ENCODE results near the gene MGAT5. TPM values are rescaled to one million over a fixed set of nuclear protein-coding genes. Genes with fewer than 3 reads are reported as not detected.

MGAT5 gene
- total RNA-seq, 1 donor from 2014 or later = 58.8 TPM

DNA sequence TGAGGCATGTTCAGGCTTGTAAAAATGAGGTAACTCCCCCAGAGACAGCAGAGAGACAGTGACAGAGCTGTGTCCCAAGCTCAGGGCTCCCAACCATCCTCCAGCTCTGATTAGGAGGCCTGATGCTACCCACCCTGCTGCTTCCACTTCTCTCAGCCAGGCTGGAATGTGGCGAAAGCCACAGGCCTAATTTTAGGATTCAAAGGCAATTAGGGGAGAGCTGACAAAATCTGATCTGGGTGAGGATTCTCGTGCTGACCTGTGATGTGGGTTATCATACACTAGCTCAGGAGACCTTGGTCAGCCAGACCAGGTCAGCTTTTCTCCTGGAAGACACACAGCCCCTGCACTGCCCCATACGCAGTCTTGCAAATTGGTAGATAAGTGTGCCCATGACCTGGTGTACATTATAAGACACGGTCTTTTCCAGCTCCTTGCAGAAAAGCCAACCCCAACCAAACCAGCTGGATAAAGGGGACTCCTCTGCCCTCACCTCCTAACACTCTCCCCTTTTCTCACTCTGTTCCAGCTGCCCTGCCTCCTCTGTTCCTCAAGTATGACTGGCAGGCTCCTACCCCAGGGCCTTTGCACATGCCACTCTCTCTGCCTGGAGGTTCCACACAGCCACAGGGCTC lies 225.9 kb downstream of the MGAT5 start:
- Mint-ChIP-seq H3K36me3 (ENCODE audit: unreplicated experiment) (peaks cover 9% of the 10 kb centered on the region), H3K4me3 (ENCODE audit: unreplicated experiment) (no peak overlapping the region), H3K4me1 (ENCODE audit: low read depth, unreplicated experiment) (peaks cover 30% of the 10 kb centered on the region), H3K27ac (ENCODE audit: unreplicated experiment) (peak overlapping the region; percentile 62), H3K27me3 (ENCODE audit: unreplicated experiment) (peaks cover 11% of the 10 kb centered on the region), H3K9me3 (ENCODE audit: unreplicated experiment) (peaks cover 12% of the 10 kb centered on the region)
- TF ChIP-seq, protein P1, sequence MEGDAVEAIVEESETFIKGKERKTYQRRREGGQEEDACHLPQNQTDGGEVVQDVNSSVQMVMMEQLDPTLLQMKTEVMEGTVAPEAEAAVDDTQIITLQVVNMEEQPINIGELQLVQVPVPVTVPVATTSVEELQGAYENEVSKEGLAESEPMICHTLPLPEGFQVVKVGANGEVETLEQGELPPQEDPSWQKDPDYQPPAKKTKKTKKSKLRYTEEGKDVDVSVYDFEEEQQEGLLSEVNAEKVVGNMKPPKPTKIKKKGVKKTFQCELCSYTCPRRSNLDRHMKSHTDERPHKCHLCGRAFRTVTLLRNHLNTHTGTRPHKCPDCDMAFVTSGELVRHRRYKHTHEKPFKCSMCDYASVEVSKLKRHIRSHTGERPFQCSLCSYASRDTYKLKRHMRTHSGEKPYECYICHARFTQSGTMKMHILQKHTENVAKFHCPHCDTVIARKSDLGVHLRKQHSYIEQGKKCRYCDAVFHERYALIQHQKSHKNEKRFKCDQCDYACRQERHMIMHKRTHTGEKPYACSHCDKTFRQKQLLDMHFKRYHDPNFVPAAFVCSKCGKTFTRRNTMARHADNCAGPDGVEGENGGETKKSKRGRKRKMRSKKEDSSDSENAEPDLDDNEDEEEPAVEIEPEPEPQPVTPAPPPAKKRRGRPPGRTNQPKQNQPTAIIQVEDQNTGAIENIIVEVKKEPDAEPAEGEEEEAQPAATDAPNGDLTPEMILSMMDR (IDR thresholded peaks at IDR 0.05; ENCODE audit: partially characterized antibody, unreplicated experiment) = no peak
- DNase-seq = no peak

DNA sequence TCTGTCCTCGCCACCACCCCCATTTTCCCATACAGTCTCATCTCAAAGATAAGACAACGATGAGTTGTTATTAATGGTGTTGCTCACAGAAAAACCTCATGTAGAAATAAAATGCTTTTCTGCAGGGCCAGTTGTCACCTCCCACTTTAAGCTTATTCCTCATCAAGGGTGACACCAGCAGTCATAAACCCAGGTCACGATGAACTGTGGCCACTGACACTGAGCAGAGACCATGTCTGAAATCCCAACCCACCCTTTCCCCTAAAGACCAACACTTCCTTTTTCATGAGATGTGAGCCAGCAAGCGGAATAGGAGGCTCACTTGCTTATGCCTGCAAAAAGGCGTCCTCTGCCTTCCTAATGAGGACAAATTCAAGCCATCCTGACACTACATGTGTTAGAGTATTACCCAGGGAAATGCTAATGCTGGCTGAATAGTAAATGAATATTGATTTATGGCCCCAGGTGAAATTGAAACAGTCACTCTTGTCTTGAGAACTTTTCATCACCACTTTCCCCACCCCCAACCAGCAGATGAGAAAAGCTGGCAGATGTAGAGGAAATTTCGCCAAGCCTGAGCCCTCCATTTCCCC lies 228.4 kb downstream of the MGAT5 start:
- Mint-ChIP-seq H3K27ac (ENCODE audit: unreplicated experiment) (peak overlapping the region; percentile 80), H3K9me3 (ENCODE audit: unreplicated experiment) (peaks cover 12% of the 10 kb centered on the region), H3K27me3 (ENCODE audit: unreplicated experiment) (peaks cover 9% of the 10 kb centered on the region), H3K36me3 (ENCODE audit: unreplicated experiment) (peaks cover 9% of the 10 kb centered on the region), H3K4me3 (ENCODE audit: unreplicated experiment) (peak overlapping the region; percentile 54), H3K4me1 (ENCODE audit: low read depth, unreplicated experiment) (peaks cover 30% of the 10 kb centered on the region)
- TF ChIP-seq, protein P1 (IDR thresholded peaks at IDR 0.05; ENCODE audit: partially characterized antibody, unreplicated experiment) = no peak
- DNase-seq = no peak

DNA sequence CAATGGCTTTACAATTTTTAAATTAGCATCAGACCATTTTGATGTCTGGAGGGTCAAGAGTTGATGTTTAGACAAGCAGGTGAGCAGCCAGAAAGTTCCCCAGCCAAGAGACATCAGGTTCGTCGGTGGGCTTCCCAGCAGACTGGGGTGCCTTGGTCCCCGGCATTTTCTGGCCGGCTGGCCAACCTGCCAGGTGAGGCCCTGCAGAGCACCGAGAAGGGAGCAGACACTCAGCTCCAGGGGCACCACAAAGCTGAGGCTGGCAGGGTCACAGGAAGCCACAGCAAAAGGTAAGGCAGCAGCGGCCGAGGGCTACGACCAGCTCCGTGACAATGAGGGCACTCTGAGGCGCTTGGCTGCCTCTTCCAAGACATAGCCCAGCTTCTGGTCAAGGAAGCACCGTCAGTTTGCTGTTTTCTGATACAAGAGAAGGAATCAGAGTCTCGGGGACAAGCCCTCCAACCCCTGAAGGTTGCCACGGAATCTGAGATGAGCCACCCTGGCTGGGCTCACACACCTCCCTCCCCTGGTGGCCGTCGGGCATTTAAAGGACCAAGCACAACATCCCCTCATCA lies 229.0 kb downstream of the MGAT5 start:
- Mint-ChIP-seq H3K9me3 (ENCODE audit: unreplicated experiment) (peaks cover 12% of the 10 kb centered on the region), H3K27me3 (ENCODE audit: unreplicated experiment) (peaks cover 9% of the 10 kb centered on the region), H3K4me1 (ENCODE audit: low read depth, unreplicated experiment) (peaks cover 30% of the 10 kb centered on the region), H3K27ac (ENCODE audit: unreplicated experiment) (peak overlapping the region; percentile 80), H3K36me3 (ENCODE audit: unreplicated experiment) (peaks cover 9% of the 10 kb centered on the region), H3K4me3 (ENCODE audit: unreplicated experiment) (peak overlapping the region; percentile 54)
- DNase-seq = no peak
- TF ChIP-seq, protein P1 (IDR thresholded peaks at IDR 0.05; ENCODE audit: partially characterized antibody, unreplicated experiment) = no peak

DNA sequence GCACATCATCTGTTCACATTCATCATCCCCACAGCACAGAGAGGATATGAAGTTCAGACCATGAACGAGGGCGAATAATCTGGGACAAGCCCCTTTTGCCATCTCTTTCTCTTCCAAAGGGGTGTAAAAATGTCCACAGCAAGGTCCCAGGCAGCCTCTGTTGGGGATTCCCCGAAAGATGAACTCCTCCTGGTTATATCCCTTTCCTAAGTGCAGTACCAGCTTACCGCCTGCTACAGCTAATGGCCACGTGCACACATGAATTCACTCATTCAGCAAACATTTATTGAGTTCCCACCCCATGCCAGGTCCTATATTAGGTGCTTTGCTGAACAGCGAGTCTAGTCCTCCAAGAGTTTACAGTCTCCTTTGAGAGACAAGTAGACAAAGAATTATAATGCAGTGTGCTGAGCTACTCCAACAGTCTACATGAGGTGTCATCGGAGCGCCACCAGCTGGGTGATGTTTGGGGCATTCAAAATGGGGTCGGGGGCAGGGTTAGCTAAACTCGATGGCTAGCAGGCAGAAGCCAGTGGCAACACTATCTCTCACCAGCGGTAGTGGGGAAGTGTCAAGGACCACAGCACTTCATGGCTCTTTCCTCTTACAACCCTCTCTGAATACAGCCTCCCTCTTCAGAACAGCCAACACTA lies 236.0 kb downstream of the MGAT5 start:
- no peak for DNase-seq
- TF ChIP-seq, protein P1 (IDR thresholded peaks at IDR 0.05; ENCODE audit: partially characterized antibody, unreplicated experiment) = no peak
- H3K4me3 Mint-ChIP-seq (ENCODE audit: unreplicated experiment) = no peak overlapping the region
- H3K4me1 Mint-ChIP-seq (ENCODE audit: low read depth, unreplicated experiment) = peaks cover 10% of the 10 kb centered on the region
- H3K36me3 Mint-ChIP-seq (ENCODE audit: unreplicated experiment) = peaks cover 5% of the 10 kb centered on the region
- peaks cover under 1% of the 10 kb centered on the region for H3K27me3 Mint-ChIP-seq (ENCODE audit: unreplicated experiment)
- H3K9me3 Mint-ChIP-seq (ENCODE audit: unreplicated experiment) = peaks cover 4% of the 10 kb centered on the region
- no peak overlapping the region for H3K27ac Mint-ChIP-seq (ENCODE audit: unreplicated experiment)

Measured in glutamatergic neuron (in vitro differentiated cells).